ENCODE results near the gene CDKN2A.

DNA sequence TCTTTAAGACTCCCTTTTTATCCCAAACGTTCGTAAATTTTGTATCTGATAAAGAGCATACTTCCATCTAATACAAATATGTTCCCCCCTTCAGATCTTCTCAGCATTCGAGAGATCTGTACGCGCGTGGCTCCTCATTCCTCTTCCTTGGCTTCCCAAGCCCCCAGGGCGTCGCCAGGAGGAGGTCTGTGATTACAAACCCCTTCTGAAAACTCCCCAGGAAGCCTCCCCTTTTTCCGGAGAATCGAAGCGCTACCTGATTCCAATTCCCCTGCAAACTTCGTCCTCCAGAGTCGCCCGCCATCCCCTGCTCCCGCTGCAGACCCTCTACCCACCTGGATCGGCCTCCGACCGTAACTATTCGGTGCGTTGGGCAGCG lies 19.9 kb downstream of the CDKN2A start:
- no peak for TF ChIP-seq CTCF (IDR thresholded peaks at IDR 0.05)
- no peak for TF ChIP-seq POLR2AphosphoS5 (IDR thresholded peaks at IDR 0.05)
- TF ChIP-seq POLR2A (IDR thresholded peaks at IDR 0.05): no peak

Measured in gastroesophageal sphincter (tissue), 3 donors.